Parathyroid adenoma (tissue), 2 donors: ENCODE measurements around the gene MS4A10.

Source experiments
- H2AFZ ChIP-seq: fragments of 300-600 bp; sonication (generic); one replicate; pipeline ENCODE4 v1.7.0; 2017; ENCODE audit warnings: antibody characterized with exemption, mild to moderate bottlenecking
- H3K27ac ChIP-seq: fragments of 300-600 bp; sonication (generic); one replicate; pipeline ENCODE4 v1.7.0; 2017
- H3K27me3 ChIP-seq: fragments of 300-600 bp; sonication (generic); one replicate; pipeline ENCODE4 v1.7.0; 2017; ENCODE audit warnings: low read length; ENCODE audit not compliant: control insufficient read depth, insufficient read depth
- H3K36me3 ChIP-seq: fragments of 300-600 bp; sonication (generic); one replicate; pipeline ENCODE4 v1.7.0; 2017; ENCODE audit warnings: low read length; ENCODE audit not compliant: control insufficient read depth, insufficient read depth
- H3K4me1 ChIP-seq: fragments of 300-600 bp; sonication (generic); one replicate; pipeline ENCODE4 v1.7.0; 2017; ENCODE audit warnings: control low read depth
- H3K4me2 ChIP-seq: fragments of 300-600 bp; sonication (generic); one replicate; pipeline ENCODE4 v1.7.0; 2017; ENCODE audit warnings: low read length
- H3K4me3 ChIP-seq: fragments of 300-600 bp; sonication (generic); one replicate; pipeline ENCODE4 v1.7.0; 2017; ENCODE audit warnings: low read depth, low read length
- H3K79me2 ChIP-seq: fragments of 300-600 bp; sonication (generic); one replicate; pipeline ENCODE4 v1.7.0; 2017; ENCODE audit warnings: control low read depth
- H3K9ac ChIP-seq: fragments of 300-600 bp; sonication (generic); one replicate; pipeline ENCODE4 v1.7.0; 2017; ENCODE audit warnings: mild to moderate bottlenecking
- H3K9me3 ChIP-seq: fragments of 300-600 bp; sonication (generic); one replicate; pipeline ENCODE4 v1.7.0; 2017; ENCODE audit warnings: low read length; ENCODE audit not compliant: control insufficient read depth
- TF ChIP-seq, protein P1 (sequence below): fragments of 300-600 bp; sonication (generic); IDR thresholded peaks from one replicate; pipeline ENCODE4 v1.7.0; 2017; ENCODE audit warnings: antibody characterized with exemption, mild to moderate bottlenecking
- donor health status: primary hyperparathyroidism.

Gene MS4A10

DNA sequence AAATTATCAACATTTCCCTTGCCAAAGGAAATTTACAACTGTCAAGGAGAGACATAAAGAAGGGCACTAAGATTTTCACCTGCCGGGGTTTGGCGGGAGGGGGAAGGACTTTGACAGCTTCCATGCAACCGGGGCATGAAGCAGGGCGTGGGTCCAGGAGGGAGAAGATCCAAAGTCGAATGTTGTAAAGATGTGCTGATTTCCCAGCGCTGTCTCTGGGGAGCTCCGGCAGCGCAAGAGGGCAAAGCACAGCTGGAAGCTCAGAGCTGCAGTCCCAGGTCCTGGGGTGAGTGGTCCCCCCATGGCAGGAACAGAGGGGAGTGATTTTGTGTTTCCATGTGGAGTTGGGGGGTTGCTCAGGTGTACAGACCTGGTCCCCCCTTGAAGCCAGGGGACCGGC lies at the start of gene MS4A10:
Gene MS4A10 (plus strand): TSS at position 198 of the 400 bp plus-strand sequence. CDS start 5,003 bp downstream, outside the sequence.
- H3K9me3 ChIP-seq, result no peaks in the 10 kb centered on the region
- H3K27ac ChIP-seq, result no peak within 1 kb of the TSS
- H3K9ac ChIP-seq, result no peak within 1 kb of the TSS
- no peaks in the 10 kb centered on the region for H3K79me2 ChIP-seq
- H3K4me3 ChIP-seq, result no peak within 1 kb of the TSS
- no peaks in the 10 kb centered on the region for H3K27me3 ChIP-seq
- H2AFZ ChIP-seq, result no peak within 1 kb of the TSS
- no peaks in the 10 kb centered on the region for H3K4me1 ChIP-seq
- TF ChIP-seq, protein P1, sequence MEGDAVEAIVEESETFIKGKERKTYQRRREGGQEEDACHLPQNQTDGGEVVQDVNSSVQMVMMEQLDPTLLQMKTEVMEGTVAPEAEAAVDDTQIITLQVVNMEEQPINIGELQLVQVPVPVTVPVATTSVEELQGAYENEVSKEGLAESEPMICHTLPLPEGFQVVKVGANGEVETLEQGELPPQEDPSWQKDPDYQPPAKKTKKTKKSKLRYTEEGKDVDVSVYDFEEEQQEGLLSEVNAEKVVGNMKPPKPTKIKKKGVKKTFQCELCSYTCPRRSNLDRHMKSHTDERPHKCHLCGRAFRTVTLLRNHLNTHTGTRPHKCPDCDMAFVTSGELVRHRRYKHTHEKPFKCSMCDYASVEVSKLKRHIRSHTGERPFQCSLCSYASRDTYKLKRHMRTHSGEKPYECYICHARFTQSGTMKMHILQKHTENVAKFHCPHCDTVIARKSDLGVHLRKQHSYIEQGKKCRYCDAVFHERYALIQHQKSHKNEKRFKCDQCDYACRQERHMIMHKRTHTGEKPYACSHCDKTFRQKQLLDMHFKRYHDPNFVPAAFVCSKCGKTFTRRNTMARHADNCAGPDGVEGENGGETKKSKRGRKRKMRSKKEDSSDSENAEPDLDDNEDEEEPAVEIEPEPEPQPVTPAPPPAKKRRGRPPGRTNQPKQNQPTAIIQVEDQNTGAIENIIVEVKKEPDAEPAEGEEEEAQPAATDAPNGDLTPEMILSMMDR, result no peak
- H3K36me3 ChIP-seq, result no peaks in the 10 kb centered on the region
- no peak within 1 kb of the TSS for H3K4me2 ChIP-seq

DNA sequence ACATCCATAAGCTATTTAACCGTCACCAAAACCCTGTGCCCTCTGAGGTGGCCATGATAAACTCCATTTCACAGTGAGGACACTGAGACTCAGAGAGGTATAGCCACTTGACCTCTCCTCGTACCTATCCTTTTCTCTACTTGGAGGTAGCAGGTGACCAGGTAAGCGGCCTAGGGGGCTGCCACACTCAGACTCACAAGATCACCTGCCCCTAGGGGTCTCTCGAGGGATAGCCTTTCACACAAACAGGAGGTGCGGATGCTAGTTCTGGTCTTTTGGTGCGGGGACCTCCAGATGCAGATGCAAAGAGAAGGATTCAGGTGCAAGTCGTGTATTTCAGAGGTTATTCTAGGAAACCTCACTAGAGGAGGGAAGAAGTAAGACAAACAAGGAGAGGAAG lies 46.0 kb upstream of the MS4A10 start:
- Histone ChIP-seq H3K27me3 (no peaks in the 10 kb centered on the region), H2AFZ (no peak overlapping the region), H3K4me1 (no peaks in the 10 kb centered on the region), H3K36me3 (no peaks in the 10 kb centered on the region), H3K27ac (no peak overlapping the region), H3K4me2 (no peak overlapping the region), H3K4me3 (no peak overlapping the region), H3K9ac (no peak overlapping the region), H3K9me3 (no peaks in the 10 kb centered on the region), H3K79me2 (no peaks in the 10 kb centered on the region)
- TF ChIP-seq, protein P1, result no peak

DNA sequence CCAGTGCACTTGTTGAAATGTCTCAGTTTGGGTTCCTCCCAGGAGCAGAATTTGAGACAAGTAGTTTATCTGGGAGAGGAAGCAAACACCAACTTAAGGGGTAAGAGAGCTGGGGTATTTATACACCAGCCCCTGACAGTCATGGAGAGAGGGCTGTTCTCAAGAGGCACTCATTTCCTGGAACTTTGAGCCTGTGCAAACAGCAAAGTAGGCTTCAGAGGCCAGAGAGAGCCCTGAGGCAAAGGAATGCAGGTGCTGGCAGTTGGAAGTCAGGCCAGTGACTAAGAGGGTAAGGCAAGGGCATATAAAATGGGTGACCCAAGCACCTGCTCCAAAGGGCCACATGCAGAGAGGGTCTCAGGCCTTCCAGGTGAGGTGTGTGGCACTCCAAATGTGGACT lies 44.6 kb upstream of the MS4A10 start:
- Histone ChIP-seq H3K36me3 (no peaks in the 10 kb centered on the region), H3K9ac (no peak overlapping the region), H3K4me2 (no peak overlapping the region), H3K27ac (no peak overlapping the region), H3K9me3 (no peaks in the 10 kb centered on the region), H2AFZ (no peak overlapping the region), H3K27me3 (no peaks in the 10 kb centered on the region), H3K4me1 (no peaks in the 10 kb centered on the region), H3K4me3 (no peak overlapping the region), H3K79me2 (no peaks in the 10 kb centered on the region)
- TF ChIP-seq, protein P1, result no peak

DNA sequence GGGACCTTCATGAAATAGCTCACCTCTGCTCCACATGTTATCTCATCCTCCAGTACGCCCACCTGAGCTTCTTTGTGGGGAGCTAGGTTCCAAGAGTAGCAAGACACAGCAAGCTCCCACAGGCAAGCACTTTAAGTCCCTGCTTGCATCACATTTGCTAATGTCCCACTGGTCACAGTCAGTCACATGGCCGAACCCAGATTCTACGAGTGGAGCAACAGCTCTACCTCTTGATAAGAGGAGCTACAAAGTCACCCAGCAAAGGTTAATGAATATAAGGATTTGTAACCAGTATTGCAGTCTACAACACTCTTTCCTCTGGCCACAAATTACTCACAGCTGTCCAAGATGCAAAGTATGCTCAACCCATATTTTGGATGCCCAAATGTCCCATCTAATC lies 43.7 kb upstream of the MS4A10 start:
- no peaks in the 10 kb centered on the region for H3K27me3 ChIP-seq
- H3K4me1 ChIP-seq, result no peaks in the 10 kb centered on the region
- no peaks in the 10 kb centered on the region for H3K36me3 ChIP-seq
- H3K9me3 ChIP-seq, result no peaks in the 10 kb centered on the region
- no peak overlapping the region for H3K4me3 ChIP-seq
- no peak overlapping the region for H3K9ac ChIP-seq
- H3K27ac ChIP-seq, result no peak overlapping the region
- H2AFZ ChIP-seq, result no peak overlapping the region
- no peak overlapping the region for H3K4me2 ChIP-seq
- no peaks in the 10 kb centered on the region for H3K79me2 ChIP-seq
- TF ChIP-seq, protein P1, result no peak

DNA sequence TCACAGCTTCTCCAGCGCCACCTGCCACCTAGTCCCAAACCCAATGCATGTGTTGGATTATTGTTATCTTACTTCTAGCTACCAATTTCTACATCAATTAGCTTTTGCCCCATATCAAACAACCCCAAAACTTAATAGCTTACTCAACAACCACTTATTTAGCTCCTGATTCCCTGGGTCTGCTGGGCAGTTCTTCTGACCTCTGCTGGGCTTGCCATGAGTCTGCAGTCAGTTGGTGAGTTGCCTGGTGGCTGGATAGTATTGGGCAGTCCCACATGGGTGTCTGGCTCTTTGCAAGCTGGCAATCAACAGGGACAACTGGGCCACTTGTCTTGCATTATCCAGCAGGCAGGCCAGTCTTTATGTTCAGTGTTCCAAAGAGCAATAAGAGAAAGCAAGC lies 42.1 kb upstream of the MS4A10 start:
- Histone ChIP-seq H3K27ac (no peak overlapping the region), H3K4me3 (no peak overlapping the region), H3K36me3 (no peaks in the 10 kb centered on the region), H3K9me3 (no peaks in the 10 kb centered on the region), H2AFZ (no peak overlapping the region), H3K27me3 (no peaks in the 10 kb centered on the region), H3K79me2 (no peaks in the 10 kb centered on the region), H3K4me2 (no peak overlapping the region), H3K4me1 (no peaks in the 10 kb centered on the region), H3K9ac (no peak overlapping the region)
- TF ChIP-seq, protein P1, result no peak
